K562 (cell line): ENCODE data around the gene TCAP. TPM values are rescaled to one million over a fixed set of nuclear protein-coding genes. Genes with fewer than 3 reads are reported as not detected.

Experiments used
- FIP1L1 ChIP-seq: fragments of 200-400 bp; formaldehyde crosslinking; IDR thresholded peaks from 2 replicates; pipeline ENCODE4 v1.6.1; 2018; ENCODE audit warnings: mild to moderate bottlenecking, low read depth, low read length; ENCODE audit not compliant: poor library complexity, severe bottlenecking
- FOS ChIP-seq: IDR thresholded peaks from 3 replicates; pipeline ENCODE4 v1.6.1; 2011; ENCODE audit not compliant: insufficient read length; ENCODE audit errors: extremely low read depth
- FOXA1 ChIP-seq: fragments of 450-650 bp; IDR thresholded peaks from 2 replicates; pipeline ENCODE4 v1.6.1; 2016; ENCODE audit warnings: mild to moderate bottlenecking, borderline replicate concordance
- FOXJ2 ChIP-seq: fragments of 200-800 bp; sonication (Bioruptor generic); IDR thresholded peaks from 2 replicates; pipeline ENCODE4 v1.6.1; 2016; ENCODE audit warnings: missing genetic modification characterization, missing compliant biosample characterization
- LARP7 ChIP-seq: fragments of 450-650 bp; IDR thresholded peaks from 2 replicates; pipeline ENCODE4 v1.6.1; 2016
- MEF2D ChIP-seq: conservative IDR thresholded peaks from 2 replicates; pipeline ENCODE4 v1.6.1; 2016; ENCODE audit warnings: low read depth, missing genetic modification characterization, missing compliant biosample characterization
- NFRKB ChIP-seq: fragments of 450-650 bp; IDR thresholded peaks from 2 replicates; pipeline ENCODE4 v1.6.1; 2016; ENCODE audit warnings: low read depth
- NONO ChIP-seq, 2 experiments: fragments of 200-400 bp in 1 of 2; fragments of 450-650 bp in 1 of 2; formaldehyde crosslinking in 1 of 2; IDR thresholded peaks; 2 replicates each; pipeline ENCODE4 v1.6.1; 2017; ENCODE audit warnings: low read depth in 2 of 2, mild to moderate bottlenecking in 2 of 2, moderate library complexity in 2 of 2, low read length in 1 of 2
- RUNX1 ChIP-seq: sonication (generic); IDR thresholded peaks from 2 replicates; pipeline ENCODE4 v1.6.1; 2016; ENCODE audit warnings: antibody characterized with exemption, low read depth
- SMARCC2 ChIP-seq: fragments of 450-650 bp; IDR thresholded peaks from 2 replicates; pipeline ENCODE4 v1.6.1; 2017; ENCODE audit warnings: antibody characterized with exemption, moderate library complexity, mild to moderate bottlenecking, low read depth
- TEAD2 ChIP-seq: fragments of 450-650 bp; IDR thresholded peaks from 2 replicates; pipeline ENCODE4 v1.6.1; 2016; ENCODE audit warnings: missing genetic modification characterization, control low read depth, missing compliant biosample characterization
- XRCC5 ChIP-seq: fragments of 200-400 bp; formaldehyde crosslinking; IDR thresholded peaks from 2 replicates; pipeline ENCODE4 v1.6.1; 2017; ENCODE audit warnings: low read depth, mild to moderate bottlenecking, low read length
- ZNF143 ChIP-seq: sonication (generic); formaldehyde crosslinking; IDR thresholded peaks from 2 replicates; pipeline ENCODE4 v1.9.0; 2022; ENCODE audit warnings: mild to moderate bottlenecking, missing genetic modification reagents
- polyA plus RNA-seq, 8 experiments: library from polyadenylated mRNA; depleted of rRNA in 4 of 8; stranded (reverse) in 5 of 8; unstranded in 3 of 8; fragments of >200 nt; fragmentation: Nextera tagmentation in 2 of 8; fragmentation: Illumina TruSeq in 1 of 8; extraction: Ambion mirVana in 2 of 8; extraction: Trizol in 1 of 8; gene quantifications; 2 replicates each; pipeline versions ENCODE4 v1.2.1 to v1.2.3, GENCODE V29; 2011 to 2014; ENCODE audit warnings: inconsistent platforms in 1 of 8, missing spikeins in 1 of 8
- total RNA-seq, 7 experiments: library from RNA; depleted of rRNA in 6 of 7; stranded (reverse); fragments of >200 nt in 6 of 7; fragmentation: Illumina TruSeq in 2 of 7; extraction: Trizol in 2 of 7; gene quantifications; 2 replicates each; pipeline versions ENCODE4 v1.2.1 to v1.2.3, GENCODE V29; 2011 to 2021; ENCODE audit warnings: low replicate concordance in 1 of 7
- TF ChIP-seq, protein P1 (sequence below): fragments of 450-650 bp; IDR thresholded peaks from 2 replicates; pipeline ENCODE4 v1.6.1; 2016; ENCODE audit warnings: borderline replicate concordance
- TF ChIP-seq, protein P2 (sequence below): fragments of 250-450 bp; sonication (Bioruptor Pico); IDR thresholded peaks from 2 replicates; pipeline ENCODE4 v1.5.0; 2020; ENCODE audit warnings: mild to moderate bottlenecking
- TF ChIP-seq, protein P3 (sequence below): fragments of 250-450 bp; sonication (Bioruptor Pico); IDR thresholded peaks from 2 replicates; pipeline ENCODE4 v1.8.0; 2022; ENCODE audit warnings: moderate library complexity, mild to moderate bottlenecking, inconsistent platforms
- TF ChIP-seq, protein P4 (sequence below): fragments of 250-450 bp; sonication (Bioruptor Pico); IDR thresholded peaks from 2 replicates; pipeline ENCODE4 v1.4.0; 2020
- TF ChIP-seq, protein P5 (sequence below): fragments of 250-450 bp; sonication (Bioruptor Pico); IDR thresholded peaks from 2 replicates; pipeline ENCODE4 v1.4.0; 2020; ENCODE audit warnings: mild to moderate bottlenecking, moderate library complexity, borderline replicate concordance

The TCAP gene
- total and polyA plus RNA-seq, 9 of the 15 experiments (the other 6 are each of a cell fraction or from before 2014, with no cell fraction given) = 0.33 to 1.4 (median 0.82) TPM; not detected in 2

DNA sequence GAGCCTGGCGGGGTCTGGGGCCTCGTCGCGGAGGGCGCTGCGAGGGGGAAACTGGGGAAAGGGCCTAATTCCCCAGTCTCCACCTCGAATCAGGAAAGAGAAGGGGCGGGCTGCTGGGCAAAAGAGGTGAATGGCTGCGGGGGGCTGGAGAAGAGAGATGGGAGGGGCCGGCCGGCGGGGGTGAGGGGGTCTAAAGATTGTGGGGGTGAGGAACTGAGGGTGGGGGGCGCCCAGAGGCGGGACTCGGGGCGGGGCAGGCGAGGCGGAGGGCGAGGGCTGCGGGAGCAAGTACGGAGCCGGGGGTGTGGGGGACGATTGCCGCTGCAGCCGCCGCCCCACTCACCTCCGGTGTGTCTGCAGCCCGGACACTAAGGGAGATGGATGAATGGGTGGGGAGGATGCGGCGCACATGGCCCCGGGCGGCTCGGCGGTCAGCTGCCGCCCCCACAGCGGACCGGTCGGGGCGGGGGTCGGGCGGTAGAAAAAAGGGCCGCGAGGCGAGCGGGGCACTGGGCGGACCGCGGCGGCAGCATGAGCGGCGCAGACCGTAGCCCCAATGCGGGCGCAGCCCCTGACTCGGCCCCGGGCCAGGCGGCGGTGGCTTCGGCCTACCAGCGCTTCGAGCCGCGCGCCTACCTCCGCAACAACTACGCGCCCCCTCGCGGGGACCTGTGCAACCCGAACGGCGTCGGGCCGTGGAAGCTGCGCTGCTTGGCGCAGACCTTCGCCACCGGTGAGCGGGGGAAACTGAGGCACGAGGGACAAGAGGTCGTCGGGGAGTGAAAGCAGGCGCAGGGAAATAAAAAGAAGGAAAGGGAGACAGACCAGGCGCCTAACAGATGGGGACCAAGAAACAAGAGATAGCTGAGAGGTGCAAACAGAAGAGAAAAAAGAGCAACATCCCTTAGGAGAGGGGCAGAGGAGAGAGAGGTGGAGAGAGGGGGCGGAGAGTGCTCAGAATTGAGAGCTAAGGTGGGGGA lies 3.1 kb downstream of the TCAP start, which contains the start of gene PNMT (continued):
- TF ChIP-seq, protein P1, sequence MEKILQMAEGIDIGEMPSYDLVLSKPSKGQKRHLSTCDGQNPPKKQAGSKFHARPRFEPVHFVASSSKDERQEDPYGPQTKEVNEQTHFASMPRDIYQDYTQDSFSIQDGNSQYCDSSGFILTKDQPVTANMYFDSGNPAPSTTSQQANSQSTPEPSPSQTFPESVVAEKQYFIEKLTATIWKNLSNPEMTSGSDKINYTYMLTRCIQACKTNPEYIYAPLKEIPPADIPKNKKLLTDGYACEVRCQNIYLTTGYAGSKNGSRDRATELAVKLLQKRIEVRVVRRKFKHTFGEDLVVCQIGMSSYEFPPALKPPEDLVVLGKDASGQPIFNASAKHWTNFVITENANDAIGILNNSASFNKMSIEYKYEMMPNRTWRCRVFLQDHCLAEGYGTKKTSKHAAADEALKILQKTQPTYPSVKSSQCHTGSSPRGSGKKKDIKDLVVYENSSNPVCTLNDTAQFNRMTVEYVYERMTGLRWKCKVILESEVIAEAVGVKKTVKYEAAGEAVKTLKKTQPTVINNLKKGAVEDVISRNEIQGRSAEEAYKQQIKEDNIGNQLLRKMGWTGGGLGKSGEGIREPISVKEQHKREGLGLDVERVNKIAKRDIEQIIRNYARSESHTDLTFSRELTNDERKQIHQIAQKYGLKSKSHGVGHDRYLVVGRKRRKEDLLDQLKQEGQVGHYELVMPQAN = no peak
- no peak for TF ChIP-seq ZNF143
- TF ChIP-seq, protein P2, sequence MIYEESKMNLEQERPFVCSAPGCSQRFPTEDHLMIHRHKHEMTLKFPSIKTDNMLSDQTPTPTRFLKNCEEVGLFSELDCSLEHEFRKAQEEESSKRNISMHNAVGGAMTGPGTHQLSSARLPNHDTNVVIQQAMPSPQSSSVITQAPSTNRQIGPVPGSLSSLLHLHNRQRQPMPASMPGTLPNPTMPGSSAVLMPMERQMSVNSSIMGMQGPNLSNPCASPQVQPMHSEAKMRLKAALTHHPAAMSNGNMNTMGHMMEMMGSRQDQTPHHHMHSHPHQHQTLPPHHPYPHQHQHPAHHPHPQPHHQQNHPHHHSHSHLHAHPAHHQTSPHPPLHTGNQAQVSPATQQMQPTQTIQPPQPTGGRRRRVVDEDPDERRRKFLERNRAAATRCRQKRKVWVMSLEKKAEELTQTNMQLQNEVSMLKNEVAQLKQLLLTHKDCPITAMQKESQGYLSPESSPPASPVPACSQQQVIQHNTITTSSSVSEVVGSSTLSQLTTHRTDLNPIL (CRISPR knock-in tag) = no peak
- TF ChIP-seq NONO (IDR thresholded peaks at IDR 0.05; ENCODE audit: low read depth in 2 of 2, low read length in 1 of 2) = peak in 1 of 2 experiments; percentile 65; a peak in 2 of 4 replicates
- no peak for TF ChIP-seq MEF2D (tag)
- TF ChIP-seq FOXA1 = no peak
- TF ChIP-seq TEAD2 (tag) = no peak
- no peak; the same call in 1 of the 2 replicates for TF ChIP-seq SMARCC2
- TF ChIP-seq, protein P3, sequence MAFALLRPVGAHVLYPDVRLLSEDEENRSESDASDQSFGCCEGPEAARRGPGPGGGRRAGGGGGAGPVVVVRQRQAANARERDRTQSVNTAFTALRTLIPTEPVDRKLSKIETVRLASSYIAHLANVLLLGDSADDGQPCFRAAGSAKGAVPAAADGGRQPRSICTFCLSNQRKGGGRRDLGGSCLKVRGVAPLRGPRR = no peak
- TF ChIP-seq XRCC5 = peak; percentile 83
- TF ChIP-seq NFRKB = no peak; the same call in 1 of the 2 replicates
- TF ChIP-seq FOXJ2 (tag) = no peak
- TF ChIP-seq, protein P4, sequence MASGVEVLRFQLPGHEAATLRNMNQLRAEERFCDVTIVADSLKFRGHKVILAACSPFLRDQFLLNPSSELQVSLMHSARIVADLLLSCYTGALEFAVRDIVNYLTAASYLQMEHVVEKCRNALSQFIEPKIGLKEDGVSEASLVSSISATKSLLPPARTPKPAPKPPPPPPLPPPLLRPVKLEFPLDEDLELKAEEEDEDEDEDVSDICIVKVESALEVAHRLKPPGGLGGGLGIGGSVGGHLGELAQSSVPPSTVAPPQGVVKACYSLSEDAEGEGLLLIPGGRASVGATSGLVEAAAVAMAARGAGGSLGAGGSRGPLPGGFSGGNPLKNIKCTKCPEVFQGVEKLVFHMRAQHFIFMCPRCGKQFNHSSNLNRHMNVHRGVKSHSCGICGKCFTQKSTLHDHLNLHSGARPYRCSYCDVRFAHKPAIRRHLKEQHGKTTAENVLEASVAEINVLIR (CRISPR knock-in tag) = no peak
- TF ChIP-seq RUNX1 = no peak
- TF ChIP-seq, protein P5, sequence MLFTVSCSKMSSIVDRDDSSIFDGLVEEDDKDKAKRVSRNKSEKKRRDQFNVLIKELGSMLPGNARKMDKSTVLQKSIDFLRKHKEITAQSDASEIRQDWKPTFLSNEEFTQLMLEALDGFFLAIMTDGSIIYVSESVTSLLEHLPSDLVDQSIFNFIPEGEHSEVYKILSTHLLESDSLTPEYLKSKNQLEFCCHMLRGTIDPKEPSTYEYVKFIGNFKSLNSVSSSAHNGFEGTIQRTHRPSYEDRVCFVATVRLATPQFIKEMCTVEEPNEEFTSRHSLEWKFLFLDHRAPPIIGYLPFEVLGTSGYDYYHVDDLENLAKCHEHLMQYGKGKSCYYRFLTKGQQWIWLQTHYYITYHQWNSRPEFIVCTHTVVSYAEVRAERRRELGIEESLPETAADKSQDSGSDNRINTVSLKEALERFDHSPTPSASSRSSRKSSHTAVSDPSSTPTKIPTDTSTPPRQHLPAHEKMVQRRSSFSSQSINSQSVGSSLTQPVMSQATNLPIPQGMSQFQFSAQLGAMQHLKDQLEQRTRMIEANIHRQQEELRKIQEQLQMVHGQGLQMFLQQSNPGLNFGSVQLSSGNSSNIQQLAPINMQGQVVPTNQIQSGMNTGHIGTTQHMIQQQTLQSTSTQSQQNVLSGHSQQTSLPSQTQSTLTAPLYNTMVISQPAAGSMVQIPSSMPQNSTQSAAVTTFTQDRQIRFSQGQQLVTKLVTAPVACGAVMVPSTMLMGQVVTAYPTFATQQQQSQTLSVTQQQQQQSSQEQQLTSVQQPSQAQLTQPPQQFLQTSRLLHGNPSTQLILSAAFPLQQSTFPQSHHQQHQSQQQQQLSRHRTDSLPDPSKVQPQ (CRISPR knock-in tag) = no peak
- peak; percentile 84; the same call in 1 of the 2 replicates for TF ChIP-seq LARP7
- peak; percentile 88 for TF ChIP-seq FIP1L1
- TF ChIP-seq FOS = no peak
